ENCODE measurements around the gene ANXA4. TPM values are rescaled to one million over a fixed set of nuclear protein-coding genes. Genes with fewer than 3 reads are reported as not detected.
A peak's percentile ranks its signal among the peaks of the same experiment; 100 is the strongest.

Gene ANXA4
- polyA plus RNA-seq, 3 donors = 230 to 308 (median 240) TPM

GRCh38 chr2:69774984-69775982, 33.3 kb downstream of the ANXA4 start:
- no peak for DNase-seq (ENCODE audit: low read depth in 3 of 3, low spot score in 2 of 3)

- DNase-seq (ENCODE audit: low read depth in 3 of 3, low spot score in 2 of 3) = no peak
Observed at GRCh38 chr2:69776886-69777785, 35.2 kb downstream of the ANXA4 start.

- DNase-seq (ENCODE audit: low read depth in 3 of 3, low spot score in 2 of 3) = no peak
Observed at GRCh38 chr2:69777786-69778105, 35.8 kb downstream of the ANXA4 start.

GRCh38 chr2:69779258-69780001, 37.5 kb downstream of the ANXA4 start:
- DNase-seq (ENCODE audit: low read depth in 3 of 3, low spot score in 2 of 3) = no peak

GRCh38 chr2:69780921-69781320, 39.0 kb downstream of the ANXA4 start:
- no peak for DNase-seq (ENCODE audit: low read depth in 3 of 3, low spot score in 2 of 3)

- no peak for DNase-seq (ENCODE audit: low read depth in 3 of 3, low spot score in 2 of 3)
Observed at GRCh38 chr2:69781321-69782248, 39.7 kb downstream of the ANXA4 start.

GRCh38 chr2:69784228-69784627, 42.3 kb downstream of the ANXA4 start:
- no peak for DNase-seq (ENCODE audit: low read depth in 3 of 3, low spot score in 2 of 3)

GRCh38 chr2:69785358-69785757, 43.4 kb downstream of the ANXA4 start:
- DNase-seq (ENCODE audit: low read depth in 3 of 3, low spot score in 2 of 3) = no peak

GRCh38 chr2:69786052-69786560, 44.2 kb downstream of the ANXA4 start:
- no peak for DNase-seq (ENCODE audit: low read depth in 3 of 3, low spot score in 2 of 3)

- DNase-seq (ENCODE audit: low read depth in 3 of 3, low spot score in 2 of 3) = peak in 1 of 3 donors; percentile 62
Observed at GRCh38 chr2:69789175-69789721, 47.3 kb downstream of the ANXA4 start.

- no peak for DNase-seq (ENCODE audit: low read depth in 3 of 3, low spot score in 2 of 3)
Observed at GRCh38 chr2:69789772-69790600, 48.1 kb downstream of the ANXA4 start.

GRCh38 chr2:69790601-69790959, 48.6 kb downstream of the ANXA4 start:
- no peak for DNase-seq (ENCODE audit: low read depth in 3 of 3, low spot score in 2 of 3)

- no peak for DNase-seq (ENCODE audit: low read depth in 3 of 3, low spot score in 2 of 3)
Observed at GRCh38 chr2:69791045-69791444, 49.1 kb downstream of the ANXA4 start.

GRCh38 chr2:69796174-69796573, 54.2 kb downstream of the ANXA4 start:
- no peak for DNase-seq (ENCODE audit: low read depth in 3 of 3, low spot score in 2 of 3)

- DNase-seq (ENCODE audit: low read depth in 3 of 3, low spot score in 2 of 3) = no peak
Observed at GRCh38 chr2:69797235-69797634, 55.3 kb downstream of the ANXA4 start.

GRCh38 chr2:69797836-69798289, 55.9 kb downstream of the ANXA4 start:
- DNase-seq (ENCODE audit: low read depth in 3 of 3, low spot score in 2 of 3) = no peak

GRCh38 chr2:69798290-69798908, 56.5 kb downstream of the ANXA4 start:
- no peak for DNase-seq (ENCODE audit: low read depth in 3 of 3, low spot score in 2 of 3)
